ENCODE data around the gene HOXD3. TPM values are rescaled to one million over a fixed set of nuclear protein-coding genes. Genes with fewer than 3 reads are reported as not detected.

Gene HOXD3
- total RNA-seq, 2 donors from 2014 or later, result 2.2 to 5.3 TPM

DNA sequence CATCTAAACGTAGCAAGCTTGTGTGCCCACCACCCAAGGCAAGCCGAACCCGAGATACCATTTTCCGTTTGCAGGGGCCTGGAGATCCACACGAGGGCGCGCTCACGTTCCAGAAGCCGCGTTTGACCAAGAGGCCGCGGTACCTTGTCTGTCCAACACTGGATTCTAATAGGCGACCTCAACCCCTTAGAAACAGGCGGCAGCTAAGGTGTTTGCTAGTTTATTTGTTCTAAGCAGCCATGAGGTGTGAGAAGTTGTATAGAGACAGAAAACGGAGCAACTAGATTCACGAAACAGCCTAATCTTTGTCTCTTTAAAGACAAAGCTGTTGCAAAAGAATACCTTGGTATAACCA is 45.8 kb upstream of the HOXD3 start:
- no peaks in the 10 kb centered on the region for H3K36me3 ChIP-seq
- peak overlapping the region in 1 of 2 donors; percentile 4 for H3K27ac ChIP-seq
- intact Hi-C loops (cut with DNase I), result no loop called here
- TF ChIP-seq, protein P1, sequence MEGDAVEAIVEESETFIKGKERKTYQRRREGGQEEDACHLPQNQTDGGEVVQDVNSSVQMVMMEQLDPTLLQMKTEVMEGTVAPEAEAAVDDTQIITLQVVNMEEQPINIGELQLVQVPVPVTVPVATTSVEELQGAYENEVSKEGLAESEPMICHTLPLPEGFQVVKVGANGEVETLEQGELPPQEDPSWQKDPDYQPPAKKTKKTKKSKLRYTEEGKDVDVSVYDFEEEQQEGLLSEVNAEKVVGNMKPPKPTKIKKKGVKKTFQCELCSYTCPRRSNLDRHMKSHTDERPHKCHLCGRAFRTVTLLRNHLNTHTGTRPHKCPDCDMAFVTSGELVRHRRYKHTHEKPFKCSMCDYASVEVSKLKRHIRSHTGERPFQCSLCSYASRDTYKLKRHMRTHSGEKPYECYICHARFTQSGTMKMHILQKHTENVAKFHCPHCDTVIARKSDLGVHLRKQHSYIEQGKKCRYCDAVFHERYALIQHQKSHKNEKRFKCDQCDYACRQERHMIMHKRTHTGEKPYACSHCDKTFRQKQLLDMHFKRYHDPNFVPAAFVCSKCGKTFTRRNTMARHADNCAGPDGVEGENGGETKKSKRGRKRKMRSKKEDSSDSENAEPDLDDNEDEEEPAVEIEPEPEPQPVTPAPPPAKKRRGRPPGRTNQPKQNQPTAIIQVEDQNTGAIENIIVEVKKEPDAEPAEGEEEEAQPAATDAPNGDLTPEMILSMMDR (IDR thresholded peaks at IDR 0.05), result peak in 3 of 4 experiments; percentile 39 to 52 (median 50)
- TF ChIP-seq POLR2A (IDR thresholded peaks at IDR 0.05) (no peak), POLR2AphosphoS5 (IDR thresholded peaks at IDR 0.05) (peak; percentile 40)
- DNase-seq (ENCODE audit: low spot score), result no peak
- no peaks in the 10 kb centered on the region for H3K4me1 ChIP-seq (replicated peaks)
- no peak overlapping the region for H3K4me3 ChIP-seq
- H3K9me3 ChIP-seq, result no peaks in the 10 kb centered on the region
- WGBS, result 16% methylated on average over 16 of the region's 16 CpGs
- H3K27me3 ChIP-seq (replicated peaks; ENCODE audit: insufficient read depth), result peaks cover 15% of the 10 kb centered on the region

DNA sequence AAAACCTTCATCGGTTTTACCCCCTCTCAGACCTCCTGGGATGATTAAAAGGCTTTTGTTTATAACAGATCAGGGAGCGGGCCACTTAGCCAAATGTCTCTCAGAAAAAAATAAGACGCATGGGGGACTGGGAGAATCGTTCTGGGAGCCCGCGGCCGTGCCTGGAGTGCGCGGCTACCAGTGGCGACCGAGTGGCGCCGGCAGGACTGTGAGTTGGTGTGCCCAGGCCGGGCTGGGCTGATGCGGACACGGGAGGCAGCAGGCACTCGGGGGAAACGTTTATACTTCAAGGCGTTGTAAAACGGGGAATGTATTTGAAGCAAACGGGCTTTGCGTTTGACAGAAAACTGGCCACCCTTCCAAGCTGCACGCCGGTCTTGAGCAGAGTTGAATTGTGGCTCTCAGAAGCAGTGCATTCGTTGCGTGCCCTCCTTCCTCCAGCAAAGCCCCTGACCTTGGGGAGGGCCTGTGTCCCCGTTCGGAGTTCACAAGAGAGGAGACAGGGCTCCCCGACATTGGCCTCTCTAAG is 45.2 kb upstream of the HOXD3 start:
- H3K36me3 ChIP-seq, result no peaks in the 10 kb centered on the region
- no peaks in the 10 kb centered on the region for H3K4me1 ChIP-seq (replicated peaks)
- 28% methylated on average over 29 of the region's 29 CpGs for WGBS
- no peak for TF ChIP-seq POLR2AphosphoS5 (IDR thresholded peaks at IDR 0.05)
- TF ChIP-seq, protein P1 (IDR thresholded peaks at IDR 0.05), result no peak
- peak overlapping the region in 1 of 2 donors; percentile 6 for H3K27ac ChIP-seq
- peak overlapping the region; percentile 1 to 8 for H3K4me3 ChIP-seq
- DNase-seq (ENCODE audit: low spot score), result no peak
- peaks cover 12% of the 10 kb centered on the region for H3K27me3 ChIP-seq (replicated peaks; ENCODE audit: insufficient read depth)
- intact Hi-C loops (cut with DNase I), result no loop called here
- no peaks in the 10 kb centered on the region for H3K9me3 ChIP-seq

DNA sequence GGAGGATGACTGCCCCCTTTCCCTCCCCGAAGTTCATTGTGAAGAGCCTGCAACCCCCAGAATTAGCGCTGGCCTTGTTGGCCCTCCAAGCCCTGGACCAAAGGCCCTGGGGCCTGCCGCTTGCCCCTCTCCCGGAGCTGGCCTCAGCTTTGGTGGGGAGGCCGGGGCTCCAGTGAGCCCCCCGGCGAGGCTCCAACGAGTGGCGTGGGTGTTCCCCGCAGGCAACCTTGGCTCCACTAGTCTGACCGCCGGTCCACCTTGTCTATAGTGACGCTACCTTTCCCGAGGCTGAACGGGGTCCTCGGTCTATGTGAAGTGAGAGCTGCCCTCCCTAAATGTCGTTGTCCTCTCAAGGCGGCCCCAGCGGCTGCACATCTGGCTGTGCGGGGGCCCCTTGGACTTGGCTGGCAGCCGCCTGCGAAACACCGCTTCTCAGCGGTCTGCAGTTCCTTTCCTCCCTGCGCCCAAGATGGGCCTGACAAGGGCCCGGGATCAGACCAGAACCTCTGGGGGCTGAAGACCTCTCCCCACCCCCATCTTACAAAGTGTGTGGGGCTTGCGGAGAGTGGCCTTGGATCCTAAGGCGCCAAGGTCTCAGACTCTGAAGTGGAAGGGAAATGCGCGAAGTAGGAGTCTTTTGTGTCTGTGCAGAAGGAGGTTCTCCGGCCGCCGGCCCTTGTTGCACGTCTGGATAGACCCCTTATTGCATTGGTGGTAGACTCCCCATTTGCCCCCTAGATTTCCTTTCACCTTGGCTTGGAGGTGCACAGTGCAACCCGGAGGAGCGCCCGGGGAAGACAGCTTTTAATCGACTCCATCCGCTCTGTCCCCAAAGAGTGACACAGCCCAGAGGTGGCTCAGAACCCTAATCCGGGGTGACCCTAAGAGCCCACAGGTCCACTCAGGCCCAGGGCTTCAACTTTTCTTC is 44.5 kb upstream of the HOXD3 start:
- intact Hi-C loops (cut with DNase I), result no loop called here
- Histone ChIP-seq H3K4me3 (peak overlapping the region; percentile 1 to 8), H3K27ac (peak overlapping the region; percentile 6 to 15), H3K4me1 (replicated peaks) (no peaks in the 10 kb centered on the region), H3K27me3 (replicated peaks; ENCODE audit: insufficient read depth) (peaks cover 13% of the 10 kb centered on the region), H3K9me3 (no peaks in the 10 kb centered on the region), H3K36me3 (no peaks in the 10 kb centered on the region)
- DNase-seq (ENCODE audit: low spot score), result no peak
- TF ChIP-seq POLR2A (IDR thresholded peaks at IDR 0.05), result no peak
- TF ChIP-seq, protein P1 (IDR thresholded peaks at IDR 0.05), result no peak
- no peak for TF ChIP-seq POLR2AphosphoS5 (IDR thresholded peaks at IDR 0.05)
- 37% methylated on average over 37 of the region's 40 CpGs for WGBS

DNA sequence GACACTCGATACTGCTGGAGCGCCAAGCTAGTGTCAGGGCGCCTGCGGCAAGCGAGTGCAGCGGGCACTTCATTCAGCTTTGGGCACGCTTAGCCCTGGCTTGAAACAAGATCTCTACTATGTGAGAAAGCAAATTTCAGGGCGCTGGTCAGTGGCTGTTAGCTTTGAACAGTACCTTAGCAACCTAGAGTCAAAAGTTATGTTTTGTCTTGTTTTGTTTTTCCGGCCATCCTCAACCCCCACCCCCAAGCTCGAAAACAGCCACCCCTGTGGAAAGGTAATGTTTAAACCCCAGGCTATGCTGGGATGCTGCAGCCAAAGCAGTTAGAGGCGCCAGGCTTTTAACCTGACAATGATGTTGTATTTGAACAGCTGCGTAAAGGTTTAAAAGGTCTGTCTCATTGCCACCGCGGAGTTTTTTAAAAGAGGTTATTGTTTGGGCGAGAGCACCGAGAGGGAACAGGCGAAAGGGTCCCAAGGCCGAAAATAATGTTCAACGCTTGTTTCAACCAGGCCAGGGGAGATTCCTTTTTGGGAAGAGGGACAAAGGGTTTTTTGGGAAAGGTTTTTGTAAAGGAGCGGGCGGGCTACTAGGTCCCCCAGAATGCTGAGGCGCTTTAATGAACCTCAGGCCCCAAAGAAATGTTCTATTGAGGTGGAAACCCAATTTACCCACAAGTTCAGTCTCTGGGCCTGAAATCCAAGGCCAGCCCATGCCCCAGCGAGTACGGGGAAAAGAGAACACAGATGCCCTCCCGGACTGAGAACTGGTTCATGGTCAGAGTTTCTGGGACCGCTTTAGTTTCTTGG is 42.8 kb upstream of the HOXD3 start:
- Histone ChIP-seq H3K27me3 (replicated peaks; ENCODE audit: insufficient read depth) (peaks cover 17% of the 10 kb centered on the region), H3K9me3 (no peaks in the 10 kb centered on the region), H3K4me1 (replicated peaks) (no peaks in the 10 kb centered on the region), H3K27ac (peak overlapping the region; percentile 42 to 56), H3K4me3 (peak overlapping the region in 1 of 2 donors; percentile 10), H3K36me3 (no peaks in the 10 kb centered on the region)
- no peak for DNase-seq (ENCODE audit: low spot score)
- WGBS, result 48% methylated on average over 26 of the region's 26 CpGs
- intact Hi-C loops (cut with DNase I), result no loop called here
- TF ChIP-seq, protein P1 (IDR thresholded peaks at IDR 0.05), result no peak
- TF ChIP-seq POLR2A (IDR thresholded peaks at IDR 0.05) (no peak), POLR2AphosphoS5 (IDR thresholded peaks at IDR 0.05) (no peak)
